ENCODE measurements around the gene PLCB1.
"Not testable (repeated sequence)": the region's sequence is repeated elsewhere in the genome, so short reads cannot be mapped to it uniquely, and the experiment has no call there.

PLCB1 gene

GRCh38 chr20:8640461-8640860 is 508.4 kb downstream of the PLCB1 start:
- DNase-seq, result peak; percentile 33

GRCh38 chr20:8642247-8642646 is 510.2 kb downstream of the PLCB1 start:
- no peak for DNase-seq

DNA sequence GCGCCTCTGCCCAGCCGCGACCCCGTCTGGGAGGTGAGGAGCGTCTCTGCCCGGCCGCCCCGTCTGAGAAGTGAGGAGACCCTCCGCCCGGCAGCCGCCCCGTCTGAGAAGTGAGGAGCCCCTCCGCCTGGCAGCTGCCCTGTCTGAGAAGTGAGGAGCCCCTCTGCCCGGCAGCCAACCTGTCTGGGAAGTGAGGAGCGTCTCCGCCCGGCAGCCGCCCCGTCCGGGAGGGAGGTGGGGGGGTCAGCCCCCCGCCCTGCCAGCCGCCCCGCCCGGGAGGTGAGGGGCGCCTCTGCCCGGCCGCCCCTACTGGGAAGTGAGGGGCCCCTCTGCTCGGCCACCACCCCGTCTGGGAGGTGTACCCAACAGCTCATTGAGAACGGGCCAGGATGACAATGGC is 512.4 kb downstream of the PLCB1 start:
- not testable (repeated sequence) for DNase-seq

DNA sequence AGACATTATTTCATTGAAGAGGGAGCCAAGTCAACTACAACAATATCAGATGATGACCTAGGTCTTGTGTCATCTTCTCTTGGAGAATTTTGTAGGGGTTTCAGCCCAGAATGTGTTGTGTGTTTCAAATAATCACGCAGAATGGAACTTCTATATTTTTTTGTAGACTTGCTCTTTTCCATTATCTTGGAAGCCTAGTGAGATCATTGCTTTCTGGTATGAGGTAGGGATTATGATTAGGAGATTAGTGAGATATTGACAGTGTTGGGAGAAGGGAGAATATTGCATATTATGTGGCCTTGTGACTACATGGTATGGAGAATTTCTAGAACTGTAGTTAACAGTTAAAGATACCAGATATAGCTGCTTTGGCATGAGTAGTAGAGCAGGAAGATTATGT is 513.3 kb downstream of the PLCB1 start:
- DNase-seq, result no peak

DNA sequence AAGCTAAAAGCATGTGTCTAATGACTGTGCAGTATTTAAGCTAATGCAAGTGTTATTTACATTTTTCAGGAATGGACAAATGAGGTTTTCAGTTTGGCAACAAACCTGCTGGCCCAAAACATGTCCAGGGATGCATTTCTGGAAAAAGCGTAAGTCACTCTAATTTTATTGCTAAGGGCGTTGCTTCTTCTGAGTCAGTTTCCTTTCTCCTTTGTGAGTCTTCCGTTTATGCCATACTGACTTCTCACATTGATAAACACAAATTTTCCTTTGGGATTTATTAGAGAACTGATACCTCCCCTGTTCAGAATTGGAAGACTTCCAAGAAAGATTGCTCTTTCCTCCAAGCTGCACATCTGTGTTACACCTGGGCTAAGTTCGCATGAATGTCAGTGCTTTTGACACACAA is 514.0 kb downstream of the PLCB1 start:
- DNase-seq, result peak; percentile 71

GRCh38 chr20:8646716-8647115 is 514.6 kb downstream of the PLCB1 start:
- peak; percentile 94 for DNase-seq

GRCh38 chr20:8647961-8648441 is 515.9 kb downstream of the PLCB1 start:
- no peak for DNase-seq

- no peak for DNase-seq
These were observed 516.4 kb downstream of the PLCB1 start for GRCh38 chr20:8648466-8648865.

DNA sequence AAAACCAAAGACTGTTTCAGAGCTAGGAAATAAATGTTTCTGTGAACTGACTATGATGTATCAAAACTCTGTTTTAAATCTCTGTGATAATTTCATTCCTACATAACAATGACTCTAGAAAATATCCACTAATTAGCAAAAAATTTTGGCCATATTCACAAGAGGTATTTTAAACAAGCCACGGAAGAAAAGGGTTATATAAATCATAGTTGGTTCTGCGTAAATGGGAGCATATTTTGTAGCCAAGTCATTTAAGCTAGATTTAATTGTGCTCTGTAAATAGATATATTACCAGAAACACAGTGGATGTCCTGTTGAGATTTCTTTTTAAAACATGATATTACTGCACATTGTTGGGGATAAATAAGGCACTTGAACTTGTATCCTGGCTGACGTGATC is 520.3 kb downstream of the PLCB1 start:
- no peak for DNase-seq

DNA sequence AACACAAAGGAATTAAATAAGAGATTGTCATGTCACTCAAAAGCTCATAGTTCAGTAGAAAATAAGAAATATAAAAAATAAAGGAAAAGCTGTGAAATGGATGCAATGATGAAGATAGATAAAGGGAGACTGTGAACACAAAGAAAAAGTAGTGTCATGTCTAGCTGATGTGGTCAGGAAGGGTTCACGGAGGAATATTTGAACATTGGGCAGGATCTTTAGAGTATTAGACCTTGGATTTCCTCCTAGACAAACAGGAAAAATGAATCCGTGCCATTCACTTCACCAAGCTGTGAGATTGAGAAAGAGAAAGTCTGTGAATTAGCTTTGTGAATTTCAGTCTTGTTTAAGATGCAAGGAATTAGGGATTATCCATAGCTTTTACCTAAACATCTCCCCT is 522.4 kb downstream of the PLCB1 start:
- no peak for DNase-seq

DNA sequence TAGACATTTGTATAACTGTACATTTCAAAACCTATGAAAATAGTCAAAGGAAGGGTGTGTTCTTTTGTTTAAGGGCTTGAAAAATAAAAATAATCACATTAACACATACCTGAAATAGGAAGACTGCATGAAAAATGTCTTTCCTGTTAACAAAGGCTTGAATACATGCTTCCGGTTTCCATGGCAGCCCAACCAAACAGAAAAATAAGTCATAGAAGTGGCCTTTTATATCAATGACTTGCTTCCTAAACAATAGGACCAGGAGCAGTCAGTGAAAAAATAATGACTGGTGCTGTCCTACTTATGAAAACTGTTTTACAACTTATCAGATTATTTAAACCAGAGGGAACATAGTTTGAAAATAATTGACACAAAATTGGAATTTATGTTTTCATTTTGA is 524.3 kb downstream of the PLCB1 start:
- no peak for DNase-seq

DNA sequence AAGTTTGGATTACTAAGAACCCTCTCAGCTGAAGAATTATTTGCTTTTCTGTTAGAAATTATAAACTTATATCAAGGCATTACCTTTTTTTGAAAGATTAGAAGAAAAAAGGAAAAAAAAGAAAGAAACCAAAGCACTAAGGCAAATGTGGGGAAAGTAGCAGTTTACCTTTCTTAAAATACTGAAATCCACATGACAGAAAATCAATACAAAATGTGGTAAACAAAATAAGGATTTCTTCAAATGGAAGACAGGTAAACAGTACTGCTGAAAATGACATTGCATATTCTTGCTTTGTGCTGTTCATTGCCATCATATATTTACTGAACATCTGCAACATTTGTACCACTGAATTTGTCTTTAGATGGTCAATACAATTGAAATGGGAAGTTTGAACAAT is 525.6 kb downstream of the PLCB1 start:
- no peak for DNase-seq

GRCh38 chr20:8658103-8658502 is 526.0 kb downstream of the PLCB1 start:
- no peak for DNase-seq

DNA sequence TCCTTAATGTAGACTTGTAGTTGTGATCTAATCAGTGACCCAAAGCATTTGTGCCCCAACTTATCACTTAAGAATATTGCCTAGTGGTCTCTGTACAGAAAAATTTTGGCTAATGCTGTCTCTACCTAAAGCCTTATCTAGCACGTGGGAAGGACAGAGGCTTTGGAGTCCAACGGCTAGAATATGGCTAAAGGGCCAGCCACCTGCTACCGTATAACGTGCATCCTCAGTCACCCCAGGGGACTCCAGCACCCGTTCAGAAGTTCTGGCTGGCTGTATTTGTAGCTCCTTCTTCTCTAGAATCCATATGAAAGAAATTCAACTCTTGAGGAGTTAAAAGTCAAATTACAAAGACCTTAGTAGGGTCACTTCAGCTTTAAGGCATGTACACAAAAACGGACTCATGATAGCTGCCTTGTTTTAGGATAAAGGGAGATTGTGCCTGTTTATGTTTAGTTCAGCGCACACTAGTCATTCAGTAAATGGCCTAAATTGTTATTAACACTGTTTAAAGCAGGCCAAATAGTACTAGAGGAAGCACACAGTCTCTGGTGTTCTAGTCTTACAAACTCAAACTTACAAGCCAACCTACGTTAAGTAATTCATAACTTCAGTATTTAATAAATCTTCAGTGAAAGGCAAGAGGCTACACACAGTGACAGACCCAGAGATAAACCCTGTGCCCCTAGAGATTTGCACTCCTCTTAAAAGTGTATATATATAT is 529.3 kb downstream of the PLCB1 start:
- DNase-seq, result no peak

- no peak for DNase-seq
These were observed 530.4 kb downstream of the PLCB1 start for GRCh38 chr20:8662433-8662954.

DNA sequence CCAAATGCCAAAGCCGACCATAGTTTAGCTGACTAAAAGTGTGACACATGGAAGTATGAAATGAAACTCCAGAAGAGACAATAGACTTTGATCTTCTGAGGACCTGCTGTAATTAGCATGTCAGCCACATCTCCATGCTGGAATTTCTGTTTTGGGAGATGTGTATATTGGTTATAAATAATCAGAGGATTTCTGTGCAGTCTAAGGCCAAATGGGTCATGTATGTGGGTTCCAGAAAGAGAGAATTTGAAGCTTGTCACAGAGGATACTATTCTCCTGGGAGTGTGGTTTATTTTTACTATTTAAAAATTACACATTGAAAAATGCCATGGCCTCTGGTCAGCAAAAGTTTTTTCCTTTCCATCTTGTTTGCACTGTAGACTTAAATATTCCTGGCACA is 531.4 kb downstream of the PLCB1 start:
- DNase-seq, result no peak

GRCh38 chr20:8664778-8665177 is 532.7 kb downstream of the PLCB1 start:
- DNase-seq, result no peak

GRCh38 chr20:8667306-8667705 is 535.2 kb downstream of the PLCB1 start:
- no peak for DNase-seq

- DNase-seq, result no peak
These were observed 538.3 kb downstream of the PLCB1 start for GRCh38 chr20:8670207-8670892.

DNA sequence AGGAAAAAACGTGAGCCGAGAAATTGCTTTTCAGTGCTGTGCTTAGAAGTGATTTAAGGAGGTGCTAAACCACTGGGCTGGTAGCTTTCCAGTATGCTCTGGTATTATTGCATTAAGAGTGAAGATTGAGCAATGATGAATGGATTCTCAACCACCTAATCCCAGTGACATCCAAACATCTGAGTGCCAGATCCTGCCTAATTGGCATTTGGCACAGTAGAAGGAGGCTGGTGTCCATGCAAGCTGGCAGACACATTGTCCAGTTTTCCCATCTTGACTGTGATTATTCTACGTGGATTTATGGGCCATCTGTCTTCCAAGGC is 538.8 kb downstream of the PLCB1 start:
- DNase-seq, result peak; percentile 79

DNA sequence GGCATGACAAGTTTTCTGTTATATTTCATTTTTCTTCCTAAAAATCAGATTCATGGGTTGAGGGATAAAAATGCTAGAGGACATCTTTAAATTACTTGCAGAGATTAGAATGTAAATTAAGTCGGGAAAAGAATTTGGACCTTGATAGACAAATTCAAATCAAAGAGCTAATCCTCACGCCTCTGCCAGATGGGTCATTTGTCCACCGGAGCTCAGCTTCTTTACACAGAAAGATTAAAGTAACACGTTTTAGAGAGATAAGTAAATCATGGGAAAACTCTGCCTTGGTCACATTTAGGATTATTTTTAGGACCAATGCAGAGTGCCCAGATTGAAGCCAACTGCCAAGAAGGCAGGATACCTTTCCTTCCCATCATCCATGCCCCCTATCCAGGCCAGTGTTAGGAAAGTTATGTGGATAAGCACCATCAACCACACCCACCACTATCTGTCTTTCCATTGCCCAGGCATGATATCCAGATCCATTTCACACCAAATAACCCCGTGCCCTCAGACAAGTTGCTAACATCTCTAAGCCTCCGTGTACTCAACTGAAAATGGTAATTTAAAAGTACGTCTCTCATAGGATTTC is 539.4 kb downstream of the PLCB1 start:
- DNase-seq, result no peak

GRCh38 chr20:8673116-8673515 is 541.0 kb downstream of the PLCB1 start:
- no peak for DNase-seq

DNA sequence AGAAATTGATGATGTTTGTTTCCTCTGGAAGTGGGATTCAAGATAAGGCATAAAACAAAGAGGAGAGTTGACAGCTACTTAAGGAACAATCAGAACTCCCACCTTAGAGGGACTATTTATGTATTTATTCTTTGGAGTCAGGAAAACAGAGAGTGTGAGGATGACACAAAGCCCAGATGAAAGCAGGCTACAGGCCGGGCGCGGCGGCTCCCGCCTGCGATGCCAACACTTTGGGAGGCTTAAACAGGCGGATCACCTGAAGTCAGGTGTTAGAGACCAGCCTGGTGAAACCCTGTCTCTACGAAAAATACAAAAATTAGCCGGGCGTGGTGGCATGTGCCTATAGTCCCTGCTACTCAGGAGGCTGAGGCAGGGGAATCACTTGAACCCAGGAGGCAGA is 543.8 kb downstream of the PLCB1 start:
- DNase-seq, result no peak

DNA sequence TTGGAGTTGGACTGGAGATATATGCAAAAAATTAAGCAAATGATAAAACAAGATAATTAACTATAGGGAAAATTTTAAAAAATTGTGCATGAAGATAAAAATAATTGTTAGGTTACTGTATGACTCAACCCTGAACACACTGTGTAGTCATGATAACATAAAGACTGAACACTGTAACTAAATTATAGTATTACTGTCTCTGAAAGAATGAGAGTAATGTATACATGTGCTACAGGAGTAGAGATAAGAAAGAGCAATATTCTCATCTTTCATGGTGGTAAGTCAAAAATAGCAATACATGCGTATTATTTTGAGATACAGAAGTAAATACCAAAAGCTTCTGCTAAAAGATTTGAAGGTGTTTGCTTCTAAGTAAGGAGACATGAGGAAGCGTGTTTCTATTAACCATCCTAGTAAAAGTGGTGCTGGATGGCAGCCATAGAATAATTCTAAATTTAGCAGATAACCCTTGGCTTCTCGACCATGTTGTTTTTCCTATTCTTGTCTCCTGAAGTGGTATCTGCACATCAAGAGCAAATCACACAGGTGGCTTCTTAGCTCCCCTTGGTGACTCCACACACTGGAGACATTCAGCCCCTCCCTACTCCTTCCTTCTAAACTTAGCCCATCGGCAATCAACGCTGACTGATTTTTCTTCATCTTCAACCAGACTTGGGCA is 546.2 kb downstream of the PLCB1 start:
- no peak for DNase-seq

All from fibroblast of upper back skin (primary cell).